Measurements from ENCODE around the gene NHSL1.
"Not testable (repeated sequence)": the region's sequence is repeated elsewhere in the genome, so short reads cannot be mapped to it uniquely, and the experiment has no call there.

The NHSL1 gene

GRCh38 chr6:138428944-138429598 lies 70.2 kb downstream of the NHSL1 start:
- DNase-seq (ENCODE audit: insufficient read length) (no peak), FAIRE-seq (peak; percentile 5)
- TF ChIP-seq POLR2AphosphoS5 (IDR thresholded peaks at IDR 0.05; ENCODE audit: low read depth, low read length) = no peak
- no peak for TF ChIP-seq POLR2A (IDR thresholded peaks at IDR 0.05; ENCODE audit: low read depth, low read length)
- no peak for TF ChIP-seq TAF1 (IDR thresholded peaks at IDR 0.05; ENCODE audit: borderline replicate concordance, low read depth, low read length)

- no peak for TF ChIP-seq TAF1 (IDR thresholded peaks at IDR 0.05; ENCODE audit: borderline replicate concordance, low read depth, low read length)
- no peak for TF ChIP-seq POLR2AphosphoS5 (IDR thresholded peaks at IDR 0.05; ENCODE audit: low read depth, low read length)
- no peak for TF ChIP-seq POLR2A (IDR thresholded peaks at IDR 0.05; ENCODE audit: low read depth, low read length)
Observed at GRCh38 chr6:138427701-138428100, 71.6 kb downstream of the NHSL1 start.

GRCh38 chr6:138426500-138427123 lies 72.7 kb downstream of the NHSL1 start:
- FAIRE-seq (no peak), DNase-seq (ENCODE audit: insufficient read length) (no peak)
- TF ChIP-seq POLR2A (IDR thresholded peaks at IDR 0.05; ENCODE audit: low read depth, low read length) (no peak), POLR2AphosphoS5 (IDR thresholded peaks at IDR 0.05; ENCODE audit: low read depth, low read length) (no peak), TAF1 (IDR thresholded peaks at IDR 0.05; ENCODE audit: borderline replicate concordance, low read depth, low read length) (no peak)

More at GRCh38 chr6:138427701-138428100, 71.6 kb downstream of the NHSL1 start:
- DNase-seq (ENCODE audit: insufficient read length) (no peak), FAIRE-seq (no peak)

GRCh38 chr6:138425256-138425655 lies 74.0 kb downstream of the NHSL1 start:
- not testable (repeated sequence) for DNase-seq (ENCODE audit: insufficient read length); FAIRE-seq

GRCh38 chr6:138424004-138424904 lies 75.0 kb downstream of the NHSL1 start:
- TF ChIP-seq TAF1 (IDR thresholded peaks at IDR 0.05; ENCODE audit: borderline replicate concordance, low read depth, low read length) = no peak
- no peak for TF ChIP-seq POLR2A (IDR thresholded peaks at IDR 0.05; ENCODE audit: low read depth, low read length)
- no peak for TF ChIP-seq POLR2AphosphoS5 (IDR thresholded peaks at IDR 0.05; ENCODE audit: low read depth, low read length)
- DNase-seq (ENCODE audit: insufficient read length) (no peak), FAIRE-seq (no peak)

- FAIRE-seq (no peak), DNase-seq (ENCODE audit: insufficient read length) (no peak)
- TF ChIP-seq TAF1 (IDR thresholded peaks at IDR 0.05; ENCODE audit: borderline replicate concordance, low read depth, low read length) = no peak
- TF ChIP-seq POLR2A (IDR thresholded peaks at IDR 0.05; ENCODE audit: low read depth, low read length) = no peak
- TF ChIP-seq POLR2AphosphoS5 (IDR thresholded peaks at IDR 0.05; ENCODE audit: low read depth, low read length) = no peak
Observed at GRCh38 chr6:138422861-138423260, 76.4 kb downstream of the NHSL1 start.

- TF ChIP-seq POLR2A (IDR thresholded peaks at IDR 0.05; ENCODE audit: low read depth, low read length) (no peak), TAF1 (IDR thresholded peaks at IDR 0.05; ENCODE audit: borderline replicate concordance, low read depth, low read length) (no peak), POLR2AphosphoS5 (IDR thresholded peaks at IDR 0.05; ENCODE audit: low read depth, low read length) (no peak)
- DNase-seq (ENCODE audit: insufficient read length) (no peak), FAIRE-seq (no peak)
Observed at GRCh38 chr6:138421608-138422007, 77.7 kb downstream of the NHSL1 start.

GRCh38 chr6:138421089-138421488 lies 78.2 kb downstream of the NHSL1 start:
- no peak for FAIRE-seq
- TF ChIP-seq POLR2A (IDR thresholded peaks at IDR 0.05; ENCODE audit: low read depth, low read length) (no peak), TAF1 (IDR thresholded peaks at IDR 0.05; ENCODE audit: borderline replicate concordance, low read depth, low read length) (no peak), POLR2AphosphoS5 (IDR thresholded peaks at IDR 0.05; ENCODE audit: low read depth, low read length) (no peak)

GRCh38 chr6:138420356-138420755 lies 78.9 kb downstream of the NHSL1 start:
- DNase-seq (ENCODE audit: insufficient read length) (no peak), FAIRE-seq (no peak)
- no peak for TF ChIP-seq TAF1 (IDR thresholded peaks at IDR 0.05; ENCODE audit: borderline replicate concordance, low read depth, low read length)
- TF ChIP-seq POLR2AphosphoS5 (IDR thresholded peaks at IDR 0.05; ENCODE audit: low read depth, low read length) = no peak
- TF ChIP-seq POLR2A (IDR thresholded peaks at IDR 0.05; ENCODE audit: low read depth, low read length) = no peak

More at GRCh38 chr6:138421089-138421488, 78.2 kb downstream of the NHSL1 start:
- DNase-seq (ENCODE audit: insufficient read length) = no peak

GRCh38 chr6:138419766-138420165 lies 79.5 kb downstream of the NHSL1 start:
- no peak for TF ChIP-seq POLR2AphosphoS5 (IDR thresholded peaks at IDR 0.05; ENCODE audit: low read depth, low read length)
- TF ChIP-seq POLR2A (IDR thresholded peaks at IDR 0.05; ENCODE audit: low read depth, low read length) = no peak
- no peak for TF ChIP-seq TAF1 (IDR thresholded peaks at IDR 0.05; ENCODE audit: borderline replicate concordance, low read depth, low read length)
- FAIRE-seq = no peak
- DNase-seq (ENCODE audit: insufficient read length) = no peak

- DNase-seq (ENCODE audit: insufficient read length) (no peak), FAIRE-seq (no peak)
- TF ChIP-seq POLR2A (IDR thresholded peaks at IDR 0.05; ENCODE audit: low read depth, low read length) (no peak), TAF1 (IDR thresholded peaks at IDR 0.05; ENCODE audit: borderline replicate concordance, low read depth, low read length) (no peak), POLR2AphosphoS5 (IDR thresholded peaks at IDR 0.05; ENCODE audit: low read depth, low read length) (no peak)
Observed at GRCh38 chr6:138418118-138418742, 81.1 kb downstream of the NHSL1 start.

Data from GM12892 (cell line).